ENCODE results near the gene ZNF438. TPM values are rescaled to one million over a fixed set of nuclear protein-coding genes. Genes with fewer than 3 reads are reported as not detected.

Gene ZNF438
- total and polyA plus RNA-seq, 10 of the 15 experiments (the other 5 are each of a cell fraction or from before 2014, with no cell fraction given) = 0.93 to 5.2 (median 1.9) TPM

- WGBS (ENCODE audit: insufficient coverage, insufficient replicate concordance, low lambda C conversion rate, missing lambda C conversion rate) = 33% methylated on average over 3 of the region's 3 CpGs
- Histone ChIP-seq H3K4me3 (no peak overlapping the region), H3K9me3 (replicated peaks; ENCODE audit: control insufficient read depth, insufficient read depth, low read length) (peaks cover 10% of the 10 kb centered on the region; the same call in 2 of the 3 replicates), H3K36me3 (ENCODE audit: control insufficient read depth in 2 of 2, insufficient read depth in 2 of 2, low read length in 1 of 2) (no peaks in the 10 kb centered on the region), H3K9ac (ENCODE audit: control insufficient read depth, insufficient read depth, low read length) (no peak overlapping the region), H2AFZ (ENCODE audit: control insufficient read depth, low read depth, low read length) (no peak overlapping the region), H3K4me2 (ENCODE audit: control insufficient read depth, insufficient read depth) (no peak overlapping the region), H4K20me1 (ENCODE audit: control insufficient read depth, insufficient read depth) (no peaks in the 10 kb centered on the region), H3K27me3 (replicated peaks in 1 of 2; ENCODE audit: control insufficient read depth in 2 of 2, insufficient read depth in 2 of 2, low read length in 1 of 2) (no peaks in the 10 kb centered on the region), H3K27ac (ENCODE audit: control insufficient read depth, insufficient read depth) (no peak overlapping the region), H3K79me2 (ENCODE audit: control insufficient read depth, insufficient read depth, low read length) (no peaks in the 10 kb centered on the region), H3K4me1 (ENCODE audit: control insufficient read depth, insufficient read depth, low read length) (no peaks in the 10 kb centered on the region)
- in situ Hi-C loops (cut with MboI) = no loop called here
- ChIA-PET RAD21 (ENCODE audit: unreplicated experiment) (interaction anchor here (1.1 kb wide), 1 partner anchor 79 kb away, joined by 3 read pairs; no protein-coding TSS in a partner anchor), CTCF (interaction anchor here (1.0 kb wide), 1 partner anchor 802 kb away, joined by 3 read pairs; no protein-coding TSS in a partner anchor), POLR2A (no interaction called here), SMC1A (ENCODE audit: uncharacterized antibody, unreplicated experiment) (interaction anchor here (1.1 to 1.4 kb wide), 2 partner anchors 11 to 52 kb away, joined by 3 read pairs; no protein-coding TSS in a partner anchor)
- ATAC-seq (no peak), FAIRE-seq (no peak), DNase-seq (ENCODE audit: low read depth, low spot score) (no peak)
- intact Hi-C loops (cut with micrococcal nuclease; ENCODE audit: unreplicated experiment) = no loop called here
- TF ChIP-seq SREBF1 (IDR thresholded peaks at IDR 0.05; ENCODE audit: low read length) (no peak), EZH2 (IDR thresholded peaks at IDR 0.05; ENCODE audit: borderline replicate concordance, control insufficient read depth, low read depth, low read length) (no peak), ESRRA (IDR thresholded peaks at IDR 0.05; ENCODE audit: low read length) (no peak), PAX8 (IDR thresholded peaks at IDR 0.05) (no peak), ZBTB11 (CRISPR knock-in tag; IDR thresholded peaks at IDR 0.05) (no peak), MXI1 (IDR thresholded peaks at IDR 0.05; ENCODE audit: low read depth, low read length) (no peak), JUND (IDR thresholded peaks at IDR 0.05; ENCODE audit: low read depth, low read length) (no peak), BACH1 (IDR thresholded peaks at IDR 0.05; ENCODE audit: borderline replicate concordance) (no peak)
- TF ChIP-seq, protein P1, sequence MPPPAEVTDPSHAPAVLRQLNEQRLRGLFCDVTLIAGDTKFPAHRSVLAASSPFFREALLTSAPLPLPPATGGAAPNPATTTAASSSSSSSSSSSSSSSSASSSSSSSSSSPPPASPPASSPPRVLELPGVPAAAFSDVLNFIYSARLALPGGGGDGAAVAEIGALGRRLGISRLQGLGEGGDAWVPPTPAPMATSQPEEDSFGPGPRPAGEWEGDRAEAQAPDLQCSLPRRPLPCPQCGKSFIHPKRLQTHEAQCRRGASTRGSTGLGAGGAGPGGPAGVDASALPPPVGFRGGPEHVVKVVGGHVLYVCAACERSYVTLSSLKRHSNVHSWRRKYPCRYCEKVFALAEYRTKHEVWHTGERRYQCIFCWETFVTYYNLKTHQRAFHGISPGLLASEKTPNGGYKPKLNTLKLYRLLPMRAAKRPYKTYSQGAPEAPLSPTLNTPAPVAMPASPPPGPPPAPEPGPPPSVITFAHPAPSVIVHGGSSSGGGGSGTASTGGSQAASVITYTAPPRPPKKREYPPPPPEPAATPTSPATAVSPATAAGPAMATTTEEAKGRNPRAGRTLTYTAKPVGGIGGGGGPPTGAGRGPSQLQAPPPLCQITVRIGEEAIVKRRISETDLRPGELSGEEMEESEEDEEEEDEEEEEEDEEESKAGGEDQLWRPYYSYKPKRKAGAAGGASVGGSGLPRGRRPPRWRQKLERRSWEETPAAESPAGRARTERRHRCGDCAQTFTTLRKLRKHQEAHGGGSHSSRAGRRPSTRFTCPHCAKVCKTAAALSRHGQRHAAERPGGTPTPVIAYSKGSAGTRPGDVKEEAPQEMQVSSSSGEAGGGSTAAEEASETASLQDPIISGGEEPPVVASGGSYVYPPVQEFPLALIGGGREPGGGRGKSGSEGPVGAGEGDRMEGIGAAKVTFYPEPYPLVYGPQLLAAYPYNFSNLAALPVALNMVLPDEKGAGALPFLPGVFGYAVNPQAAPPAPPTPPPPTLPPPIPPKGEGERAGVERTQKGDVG (CRISPR knock-in tag; IDR thresholded peaks at IDR 0.05) = no peak
- TF ChIP-seq, protein P2, sequence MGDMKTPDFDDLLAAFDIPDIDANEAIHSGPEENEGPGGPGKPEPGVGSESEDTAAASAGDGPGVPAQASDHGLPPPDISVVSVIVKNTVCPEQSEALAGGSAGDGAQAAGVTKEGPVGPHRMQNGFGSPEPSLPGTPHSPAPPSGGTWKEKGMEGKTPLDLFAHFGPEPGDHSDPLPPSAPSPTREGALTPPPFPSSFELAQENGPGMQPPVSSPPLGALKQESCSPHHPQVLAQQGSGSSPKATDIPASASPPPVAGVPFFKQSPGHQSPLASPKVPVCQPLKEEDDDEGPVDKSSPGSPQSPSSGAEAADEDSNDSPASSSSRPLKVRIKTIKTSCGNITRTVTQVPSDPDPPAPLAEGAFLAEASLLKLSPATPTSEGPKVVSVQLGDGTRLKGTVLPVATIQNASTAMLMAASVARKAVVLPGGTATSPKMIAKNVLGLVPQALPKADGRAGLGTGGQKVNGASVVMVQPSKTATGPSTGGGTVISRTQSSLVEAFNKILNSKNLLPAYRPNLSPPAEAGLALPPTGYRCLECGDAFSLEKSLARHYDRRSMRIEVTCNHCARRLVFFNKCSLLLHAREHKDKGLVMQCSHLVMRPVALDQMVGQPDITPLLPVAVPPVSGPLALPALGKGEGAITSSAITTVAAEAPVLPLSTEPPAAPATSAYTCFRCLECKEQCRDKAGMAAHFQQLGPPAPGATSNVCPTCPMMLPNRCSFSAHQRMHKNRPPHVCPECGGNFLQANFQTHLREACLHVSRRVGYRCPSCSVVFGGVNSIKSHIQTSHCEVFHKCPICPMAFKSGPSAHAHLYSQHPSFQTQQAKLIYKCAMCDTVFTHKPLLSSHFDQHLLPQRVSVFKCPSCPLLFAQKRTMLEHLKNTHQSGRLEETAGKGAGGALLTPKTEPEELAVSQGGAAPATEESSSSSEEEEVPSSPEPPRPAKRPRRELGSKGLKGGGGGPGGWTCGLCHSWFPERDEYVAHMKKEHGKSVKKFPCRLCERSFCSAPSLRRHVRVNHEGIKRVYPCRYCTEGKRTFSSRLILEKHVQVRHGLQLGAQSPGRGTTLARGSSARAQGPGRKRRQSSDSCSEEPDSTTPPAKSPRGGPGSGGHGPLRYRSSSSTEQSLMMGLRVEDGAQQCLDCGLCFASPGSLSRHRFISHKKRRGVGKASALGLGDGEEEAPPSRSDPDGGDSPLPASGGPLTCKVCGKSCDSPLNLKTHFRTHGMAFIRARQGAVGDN (IDR thresholded peaks at IDR 0.05) = no peak
- no TSS peak for BruUV-seq (replicated peaks)
Measured at GRCh38 chr10:30986053-30986555, 45.6 kb downstream of the ZNF438 start.
